ENCODE data around the gene MS4A8. TPM values are rescaled to one million over a fixed set of nuclear protein-coding genes. Genes with fewer than 3 reads are reported as not detected.
"Not testable (repeated sequence)": the region's sequence is repeated elsewhere in the genome, so short reads cannot be mapped to it uniquely, and the experiment has no call there.

The MS4A8 gene
- total RNA-seq, 1 donor from 2014 or later: not detected

DNA sequence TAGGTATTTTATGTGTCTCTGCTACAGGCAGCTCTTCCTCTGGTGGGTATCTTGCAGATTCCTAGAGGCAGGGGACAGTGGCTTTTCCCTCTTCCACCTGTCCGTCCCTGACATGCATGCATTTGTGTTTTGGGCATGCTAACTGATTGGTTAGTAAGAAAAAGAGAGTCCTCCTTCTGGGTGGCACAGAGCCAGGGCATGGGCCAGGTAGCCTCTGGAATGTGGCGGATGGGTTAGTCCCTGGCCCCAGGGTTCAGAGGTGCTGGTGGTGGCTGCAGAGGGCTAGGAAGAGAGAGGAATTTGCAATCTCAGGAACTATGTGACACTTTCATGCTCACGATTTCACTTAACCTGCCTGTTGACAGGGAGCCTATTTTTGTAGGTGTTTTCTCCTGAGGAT lies 51.5 kb downstream of the MS4A8 start:
- no peak for DNase-seq (ENCODE audit: low read depth, low spot score)
- no peaks in the 10 kb centered on the region for H3K36me3 Mint-ChIP-seq (ENCODE audit: low read depth)
- H3K4me3 Mint-ChIP-seq: no peak overlapping the region
- H3K27ac Mint-ChIP-seq (ENCODE audit: unreplicated experiment): no peak overlapping the region
- H3K9me3 Mint-ChIP-seq: peaks cover 4% of the 10 kb centered on the region
- TF ChIP-seq, protein P1, sequence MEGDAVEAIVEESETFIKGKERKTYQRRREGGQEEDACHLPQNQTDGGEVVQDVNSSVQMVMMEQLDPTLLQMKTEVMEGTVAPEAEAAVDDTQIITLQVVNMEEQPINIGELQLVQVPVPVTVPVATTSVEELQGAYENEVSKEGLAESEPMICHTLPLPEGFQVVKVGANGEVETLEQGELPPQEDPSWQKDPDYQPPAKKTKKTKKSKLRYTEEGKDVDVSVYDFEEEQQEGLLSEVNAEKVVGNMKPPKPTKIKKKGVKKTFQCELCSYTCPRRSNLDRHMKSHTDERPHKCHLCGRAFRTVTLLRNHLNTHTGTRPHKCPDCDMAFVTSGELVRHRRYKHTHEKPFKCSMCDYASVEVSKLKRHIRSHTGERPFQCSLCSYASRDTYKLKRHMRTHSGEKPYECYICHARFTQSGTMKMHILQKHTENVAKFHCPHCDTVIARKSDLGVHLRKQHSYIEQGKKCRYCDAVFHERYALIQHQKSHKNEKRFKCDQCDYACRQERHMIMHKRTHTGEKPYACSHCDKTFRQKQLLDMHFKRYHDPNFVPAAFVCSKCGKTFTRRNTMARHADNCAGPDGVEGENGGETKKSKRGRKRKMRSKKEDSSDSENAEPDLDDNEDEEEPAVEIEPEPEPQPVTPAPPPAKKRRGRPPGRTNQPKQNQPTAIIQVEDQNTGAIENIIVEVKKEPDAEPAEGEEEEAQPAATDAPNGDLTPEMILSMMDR (conservative IDR thresholded peaks at IDR 0.05): no peak
- H3K27me3 Mint-ChIP-seq (ENCODE audit: low read depth): peaks cover 33% of the 10 kb centered on the region
- H3K4me1 Mint-ChIP-seq: no peaks in the 10 kb centered on the region

DNA sequence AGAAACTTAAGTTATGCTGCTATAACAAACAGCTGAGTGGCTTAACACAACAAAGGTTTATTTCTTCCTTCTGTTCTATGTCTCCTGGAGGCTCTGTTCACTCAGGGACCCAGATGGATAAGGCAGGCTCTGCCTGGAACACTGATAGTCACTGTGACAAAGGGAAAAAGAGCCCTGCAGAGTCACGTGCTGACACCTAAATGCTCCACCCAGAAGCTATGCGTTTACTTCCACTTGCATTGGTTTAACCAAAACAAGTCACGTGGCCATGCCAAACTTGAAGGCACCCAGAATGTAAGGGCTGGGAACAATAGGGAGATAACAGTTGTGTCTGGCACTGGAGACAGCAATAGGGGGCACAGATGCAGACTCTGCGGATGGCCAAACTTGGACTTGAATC lies 53.9 kb downstream of the MS4A8 start:
- Mint-ChIP-seq H3K27me3 (ENCODE audit: low read depth) (peaks cover 33% of the 10 kb centered on the region), H3K27ac (ENCODE audit: unreplicated experiment) (no peak overlapping the region), H3K36me3 (ENCODE audit: low read depth) (no peaks in the 10 kb centered on the region), H3K9me3 (peaks cover 2% of the 10 kb centered on the region), H3K4me3 (no peak overlapping the region), H3K4me1 (no peaks in the 10 kb centered on the region)
- TF ChIP-seq, protein P1 (conservative IDR thresholded peaks at IDR 0.05): no peak
- DNase-seq (ENCODE audit: low read depth, low spot score): no peak

DNA sequence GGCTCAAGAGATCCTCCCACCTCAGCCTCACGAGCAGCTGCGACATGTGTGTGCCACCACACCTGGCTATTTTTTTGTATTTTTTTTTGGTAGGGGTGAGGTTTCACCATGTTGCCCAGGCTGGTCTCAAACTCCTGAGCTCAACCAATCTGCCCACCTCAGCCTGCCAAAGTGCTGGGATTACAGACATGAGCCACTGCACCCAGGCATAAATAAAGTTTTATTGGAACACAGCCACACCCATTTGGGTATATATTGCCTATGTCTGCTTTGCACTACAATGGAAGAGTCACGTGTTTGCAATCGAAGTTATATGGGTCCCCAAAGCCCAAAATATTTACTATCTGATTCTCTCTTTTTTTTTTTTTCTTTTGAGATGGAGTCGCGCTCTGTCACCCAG lies 55.5 kb downstream of the MS4A8 start:
- H3K27ac Mint-ChIP-seq (ENCODE audit: unreplicated experiment): no peak overlapping the region
- H3K4me3 Mint-ChIP-seq: no peak overlapping the region
- H3K27me3 Mint-ChIP-seq (ENCODE audit: low read depth): peaks cover 36% of the 10 kb centered on the region
- peaks cover 2% of the 10 kb centered on the region for H3K9me3 Mint-ChIP-seq
- TF ChIP-seq, protein P1 (conservative IDR thresholded peaks at IDR 0.05): no peak
- no peak for DNase-seq (ENCODE audit: low read depth, low spot score)
- no peaks in the 10 kb centered on the region for H3K36me3 Mint-ChIP-seq (ENCODE audit: low read depth)
- no peaks in the 10 kb centered on the region for H3K4me1 Mint-ChIP-seq

DNA sequence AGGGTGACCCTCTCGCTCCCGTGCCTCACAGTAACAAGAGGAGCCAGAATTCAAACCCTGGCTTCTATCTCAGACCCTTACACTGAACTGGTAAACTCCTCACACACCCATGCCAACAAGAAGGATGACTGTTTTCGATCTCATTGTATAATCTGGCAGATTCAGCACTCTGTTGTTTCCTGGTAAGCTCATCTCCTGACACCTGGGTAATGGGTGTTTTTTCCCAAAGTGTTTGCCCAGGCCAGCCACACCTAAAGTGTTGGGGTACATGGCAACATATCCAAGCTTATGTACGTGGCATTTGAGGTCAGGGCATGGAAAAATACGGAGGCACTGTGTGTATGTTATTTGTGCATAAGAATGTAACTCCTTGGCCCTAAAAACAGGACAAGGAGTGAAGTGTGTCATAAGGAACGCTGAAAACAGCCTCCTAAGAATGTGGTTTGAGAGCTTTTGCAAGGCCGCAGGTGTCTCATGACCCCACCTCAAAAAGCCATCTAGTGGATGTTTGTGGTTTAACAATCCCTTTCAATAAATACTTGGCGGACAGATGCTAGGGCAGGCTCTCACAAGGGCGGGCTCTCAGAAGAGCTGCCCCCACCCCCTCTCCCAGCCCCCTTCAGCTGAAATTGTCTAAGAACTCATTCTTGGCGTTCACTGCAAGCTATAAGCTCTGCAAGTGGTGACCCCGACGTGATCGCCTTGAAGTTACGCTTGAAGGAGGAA lies 57.1 kb downstream of the MS4A8 start, which contains the start of gene MS4A15:
MS4A15 (plus strand) TSS at position 561 of the 726 bp plus-strand sequence. CDS start 6,867 bp downstream, outside the sequence.
- Mint-ChIP-seq H3K9me3 (peaks cover 2% of the 10 kb centered on the region), H3K27me3 (ENCODE audit: low read depth) (peaks cover 25% of the 10 kb centered on the region), H3K27ac (ENCODE audit: unreplicated experiment) (no peak within 1 kb of the TSS), H3K36me3 (ENCODE audit: low read depth) (no peaks in the 10 kb centered on the region), H3K4me1 (no peaks in the 10 kb centered on the region), H3K4me3 (no peak within 1 kb of the TSS)
- no peak for DNase-seq (ENCODE audit: low read depth, low spot score)
- TF ChIP-seq, protein P1 (conservative IDR thresholded peaks at IDR 0.05): peak; percentile 63

DNA sequence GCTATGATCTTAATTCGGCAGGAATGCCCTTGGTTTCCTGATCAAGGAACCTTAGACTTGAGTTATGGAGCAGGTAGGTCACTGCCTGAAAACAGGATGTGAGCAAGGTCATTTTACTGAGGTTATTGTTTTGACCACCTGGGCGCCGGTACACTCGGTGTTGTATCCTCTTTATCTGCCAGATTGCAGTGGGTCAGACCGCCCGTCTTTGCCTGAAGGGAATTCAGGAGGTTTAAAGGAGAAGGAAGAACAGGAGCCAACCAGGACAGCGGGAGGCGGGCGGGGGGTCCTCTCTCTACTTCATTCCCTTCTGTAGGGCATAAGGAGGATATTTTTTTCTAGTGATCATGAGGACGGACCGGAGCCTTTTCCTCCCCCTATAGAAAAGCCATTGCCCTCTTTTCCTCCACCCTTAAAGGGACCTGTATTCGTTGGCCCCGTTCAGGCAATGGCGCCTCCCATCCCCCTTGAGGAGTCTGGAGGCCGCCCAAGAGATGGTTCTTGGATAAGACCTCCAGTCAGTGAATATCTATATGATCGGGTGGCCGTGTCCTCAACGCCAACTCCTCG lies 57.9 kb downstream of the MS4A8 start:
- H3K27ac Mint-ChIP-seq (ENCODE audit: unreplicated experiment): no peak overlapping the region
- peaks cover 2% of the 10 kb centered on the region for H3K9me3 Mint-ChIP-seq
- TF ChIP-seq, protein P1 (conservative IDR thresholded peaks at IDR 0.05): no peak
- DNase-seq (ENCODE audit: low read depth, low spot score): no peak
- H3K27me3 Mint-ChIP-seq (ENCODE audit: low read depth): peaks cover 17% of the 10 kb centered on the region
- no peaks in the 10 kb centered on the region for H3K36me3 Mint-ChIP-seq (ENCODE audit: low read depth)
- H3K4me3 Mint-ChIP-seq: no peak overlapping the region
- no peaks in the 10 kb centered on the region for H3K4me1 Mint-ChIP-seq

DNA sequence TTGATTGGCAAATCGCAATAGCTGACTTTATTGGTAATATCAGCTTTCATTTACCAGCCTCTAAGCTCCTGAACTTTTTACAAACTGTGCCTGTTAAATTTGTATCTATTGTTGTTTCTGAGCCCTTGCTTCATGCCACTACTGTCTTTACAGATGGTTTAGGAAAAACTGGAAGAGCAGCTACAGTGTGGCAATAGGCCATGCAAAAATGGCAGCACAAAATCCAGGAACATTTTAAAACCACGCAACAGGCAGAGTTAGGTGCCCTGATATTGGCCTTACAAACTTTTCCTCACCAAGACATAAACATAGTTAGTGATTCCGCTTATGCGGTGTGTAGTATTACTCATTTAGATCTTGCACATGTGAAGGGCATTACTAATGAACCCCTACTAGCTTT lies 59.3 kb downstream of the MS4A8 start:
- H3K27ac Mint-ChIP-seq (ENCODE audit: unreplicated experiment); H3K27me3 Mint-ChIP-seq (ENCODE audit: low read depth); H3K36me3 Mint-ChIP-seq (ENCODE audit: low read depth); H3K9me3 Mint-ChIP-seq; DNase-seq (ENCODE audit: low read depth, low spot score); H3K4me3 Mint-ChIP-seq; H3K4me1 Mint-ChIP-seq: not testable (repeated sequence)

DNA sequence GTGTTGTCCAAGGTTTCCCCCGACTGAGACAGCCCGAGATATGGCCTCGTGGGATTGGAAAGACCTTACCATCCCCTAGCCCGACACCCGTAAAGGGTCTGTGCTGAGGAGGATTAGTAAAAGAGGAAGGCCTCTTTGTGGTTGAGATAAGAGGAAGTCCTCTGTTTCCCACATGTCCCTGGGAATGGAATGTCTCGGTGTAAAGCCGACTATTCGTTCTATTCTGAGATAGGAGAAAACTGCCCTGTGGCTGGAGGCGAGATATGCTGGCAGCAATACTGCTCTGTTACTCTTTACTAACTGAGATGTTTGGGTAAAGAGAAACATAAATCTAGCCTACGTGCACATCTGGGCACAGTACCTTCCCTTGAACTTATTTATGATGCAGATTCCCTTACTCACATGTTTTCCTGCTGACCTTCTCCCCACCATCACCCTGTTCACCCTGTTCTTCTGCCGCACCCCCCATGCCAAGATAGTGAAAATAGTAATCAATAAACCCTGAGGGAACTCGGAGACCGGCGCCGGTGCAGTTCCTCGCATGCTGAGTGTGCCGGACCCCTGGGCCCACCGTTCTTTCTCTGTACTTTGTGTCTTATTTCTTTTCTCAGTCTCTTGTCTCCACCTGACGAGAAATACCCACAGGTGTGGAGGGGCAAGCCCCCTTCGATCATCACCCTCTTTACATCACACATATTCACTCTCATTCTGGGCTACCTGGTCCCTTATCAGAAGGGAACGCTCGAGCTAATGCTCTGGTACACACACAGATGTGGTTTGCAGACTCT lies 60.2 kb downstream of the MS4A8 start:
- H3K27ac Mint-ChIP-seq (ENCODE audit: unreplicated experiment); H3K9me3 Mint-ChIP-seq; H3K36me3 Mint-ChIP-seq (ENCODE audit: low read depth); H3K27me3 Mint-ChIP-seq (ENCODE audit: low read depth); H3K4me3 Mint-ChIP-seq; DNase-seq (ENCODE audit: low read depth, low spot score); H3K4me1 Mint-ChIP-seq: not testable (repeated sequence)

All from neural crest cell (in vitro differentiated cells).